Ecto neural progenitor cell (in vitro differentiated cells): ENCODE data around the gene FHOD3.

ENCODE experiments used
- DNase-seq: peaks from one replicate; pipeline ENCODE4 v3.0.0-alpha.2; 2018; ENCODE audit warnings: low spot score

Gene FHOD3

GRCh38 chr18:36386150-36386920, 88.8 kb downstream of the FHOD3 start:
- no peak for DNase-seq

DNA sequence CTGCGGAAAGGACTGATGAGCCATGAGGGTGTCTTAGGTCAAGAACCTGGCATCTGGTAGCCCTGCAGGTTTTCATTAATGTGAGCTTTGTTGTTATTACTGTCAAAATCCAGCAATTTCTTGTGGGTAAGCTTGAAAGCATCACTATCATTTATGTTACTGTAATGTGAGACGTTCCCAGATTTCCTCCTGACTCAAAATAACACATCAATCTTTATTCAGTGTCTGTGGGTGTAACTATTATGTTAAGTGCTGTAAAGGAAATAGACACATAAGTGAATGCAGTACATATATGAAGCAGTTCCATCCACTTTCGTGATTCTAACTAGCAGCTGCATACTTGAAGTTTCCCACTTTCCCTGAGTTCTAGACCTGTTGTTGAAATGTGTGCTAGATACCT, 89.8 kb downstream of the FHOD3 start:
- DNase-seq = no peak

GRCh38 chr18:36388310-36388709, 90.8 kb downstream of the FHOD3 start:
- DNase-seq = no peak

GRCh38 chr18:36389027-36389426, 91.5 kb downstream of the FHOD3 start:
- DNase-seq = no peak

DNA sequence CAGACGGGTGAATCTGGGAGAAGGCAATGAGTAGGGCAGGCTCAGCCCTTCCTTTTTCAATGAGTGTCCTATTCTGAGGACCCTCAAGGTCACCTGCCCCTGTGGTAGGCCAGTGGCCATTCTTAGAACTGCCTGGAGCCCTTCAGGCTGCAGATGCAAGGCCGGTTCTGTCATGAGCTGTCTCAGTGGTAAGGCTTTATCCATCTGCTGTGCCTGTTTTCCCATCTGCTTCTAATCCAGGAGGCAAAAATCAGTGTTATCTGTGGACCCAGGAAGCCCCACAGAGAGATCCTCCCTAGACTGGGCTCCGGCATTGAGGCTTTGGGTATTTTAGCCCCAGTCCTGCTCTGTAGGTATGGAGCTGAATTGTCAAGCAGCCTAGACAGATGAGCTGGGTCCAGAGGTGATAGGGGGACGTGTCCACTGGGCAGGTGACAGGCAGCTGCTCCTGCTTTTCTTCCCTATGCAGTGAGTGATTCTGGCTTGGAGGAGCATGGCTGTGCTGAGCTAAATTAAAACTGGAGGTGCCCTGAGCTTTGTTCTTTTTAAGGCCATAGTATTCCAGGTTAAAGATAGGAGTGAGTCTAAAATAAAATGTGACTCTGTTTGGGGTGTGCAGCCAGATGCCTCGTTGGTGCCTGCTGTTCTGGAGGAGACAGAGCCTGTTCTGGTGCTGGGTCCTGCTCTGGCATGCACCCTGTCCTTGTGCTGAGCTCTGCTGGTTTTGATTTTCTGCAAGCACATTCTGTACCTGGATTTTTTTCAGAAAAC, 92.5 kb downstream of the FHOD3 start:
- DNase-seq = no peak

DNA sequence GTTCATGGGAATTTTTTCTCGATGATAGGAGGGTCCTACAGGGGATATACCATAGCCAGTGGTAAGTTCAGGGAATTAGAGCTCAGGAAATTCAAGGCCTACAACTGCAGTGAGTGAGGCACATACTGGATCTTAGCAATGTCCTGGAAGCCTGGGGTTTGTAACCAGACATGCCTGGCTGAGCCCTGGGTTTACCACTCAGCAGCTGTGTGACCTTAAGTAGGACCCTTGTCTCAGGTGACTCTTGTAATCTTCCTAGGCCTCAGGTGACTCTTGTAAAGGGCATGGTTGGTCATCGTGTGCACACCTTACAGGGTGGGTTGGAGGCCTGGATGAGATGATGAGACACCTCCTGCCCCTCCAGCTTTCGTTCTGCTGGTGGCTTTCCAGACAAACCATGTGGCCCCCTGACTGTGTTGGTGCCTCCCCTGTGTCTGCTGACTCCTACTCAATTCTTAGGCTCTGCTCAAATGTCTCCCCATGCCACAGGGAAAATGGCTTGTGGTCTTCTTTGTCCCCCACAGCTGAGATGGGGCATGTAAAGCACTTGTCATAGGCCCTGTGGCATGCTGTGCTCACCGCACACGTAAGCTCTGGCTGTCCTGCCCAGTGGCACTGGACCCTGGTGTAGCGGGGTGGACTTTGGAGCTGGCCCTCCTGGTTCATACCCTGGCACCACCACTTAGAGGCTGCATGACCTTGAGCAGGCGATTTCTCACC, 94.1 kb downstream of the FHOD3 start:
- DNase-seq = no peak

- no peak for DNase-seq
These were observed 94.9 kb downstream of the FHOD3 start for GRCh38 chr18:36392164-36392978.

DNA sequence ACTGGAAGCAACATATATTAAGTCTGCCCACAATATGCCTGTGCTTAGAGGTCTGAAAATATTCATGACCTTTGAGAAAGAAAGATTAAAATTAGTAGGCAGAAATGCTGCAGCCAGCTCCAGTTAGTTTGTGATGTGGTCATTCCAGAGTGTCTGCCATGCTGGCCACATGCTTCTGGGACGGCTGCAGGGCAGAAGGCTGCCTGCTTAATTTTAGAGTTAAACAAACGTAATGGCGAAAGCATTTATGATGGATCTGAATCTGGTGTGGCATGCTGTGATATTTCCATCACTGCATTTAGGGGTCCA, 95.4 kb downstream of the FHOD3 start:
- no peak for DNase-seq

GRCh38 chr18:36394486-36394885, 97.0 kb downstream of the FHOD3 start:
- no peak for DNase-seq

DNA sequence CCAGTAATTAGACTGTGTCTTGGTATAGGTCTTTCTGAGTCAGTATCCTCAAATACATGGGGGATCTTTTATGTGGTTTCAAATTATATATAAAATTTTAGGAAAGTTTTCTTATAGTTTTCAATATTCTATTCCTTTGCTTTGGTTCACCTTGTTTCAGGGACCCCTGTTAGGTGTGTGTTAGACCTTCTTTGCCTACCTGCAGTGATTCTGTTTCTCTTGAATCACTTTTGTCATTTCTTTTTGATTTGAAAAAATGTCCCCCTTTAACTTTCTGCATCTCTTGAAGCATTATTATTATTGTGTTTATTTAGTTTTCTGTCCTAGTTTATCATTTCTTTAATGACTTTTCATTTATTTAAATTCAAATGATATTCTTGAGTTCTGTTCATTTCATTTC, 98.7 kb downstream of the FHOD3 start:
- DNase-seq = no peak

GRCh38 chr18:36397033-36397432, 99.5 kb downstream of the FHOD3 start:
- DNase-seq = no peak

- DNase-seq = no peak
These were observed 100.9 kb downstream of the FHOD3 start for GRCh38 chr18:36398419-36398818.

DNA sequence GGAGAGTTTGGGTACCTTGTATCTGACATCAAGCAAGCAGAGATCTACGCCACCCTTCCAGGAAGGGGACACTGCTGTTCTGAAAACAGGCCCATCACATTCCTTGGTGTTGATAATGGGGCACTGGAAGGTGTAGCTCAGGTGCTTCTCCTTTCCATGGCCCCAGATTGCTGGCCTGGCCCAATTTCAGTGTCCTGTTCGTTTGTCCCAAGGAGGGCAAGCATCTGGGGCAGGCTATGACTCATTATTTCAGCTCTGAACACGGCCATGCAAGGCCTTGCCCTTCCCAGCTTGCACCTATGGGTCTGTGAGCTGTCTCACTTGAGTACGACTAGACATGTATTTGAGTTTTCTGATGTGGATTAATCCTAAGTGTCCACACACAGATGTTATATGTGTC, 101.5 kb downstream of the FHOD3 start:
- no peak for DNase-seq

- no peak for DNase-seq
These were observed 103.9 kb downstream of the FHOD3 start for GRCh38 chr18:36401462-36401861.

DNA sequence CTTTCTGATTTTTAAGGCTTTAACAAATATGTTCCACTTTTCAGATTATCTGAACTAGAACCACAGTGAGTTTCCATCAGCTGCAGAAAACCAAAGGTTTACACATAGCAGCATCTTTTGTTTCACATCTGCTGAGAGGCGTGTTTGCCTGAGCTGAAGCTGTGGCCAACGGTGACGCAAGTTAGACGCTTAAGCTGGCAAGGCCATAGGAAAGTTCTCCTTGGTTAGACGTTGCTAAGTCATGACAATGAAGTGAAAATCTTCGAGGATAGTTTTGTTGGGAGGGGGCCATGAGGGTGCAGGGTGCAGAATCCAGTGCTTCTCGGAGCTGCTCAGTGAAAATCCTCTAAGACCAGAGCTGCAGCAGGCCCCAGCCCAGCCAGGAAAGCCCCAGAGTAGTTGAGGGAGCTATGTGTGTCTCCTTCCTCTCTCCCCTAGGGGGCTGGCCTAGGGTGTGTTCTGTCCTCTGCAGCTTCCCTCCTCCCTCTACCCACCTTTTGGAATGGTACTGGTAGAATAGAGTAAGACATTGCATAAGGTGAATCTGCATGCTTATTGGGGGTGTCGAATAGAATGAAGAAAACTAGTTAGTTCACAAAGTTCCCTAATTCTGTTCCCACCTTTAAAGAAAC, 105.4 kb downstream of the FHOD3 start:
- DNase-seq = no peak

- DNase-seq = no peak
These were observed 106.6 kb downstream of the FHOD3 start for GRCh38 chr18:36403896-36404820.

- DNase-seq = no peak
These were observed 108.1 kb downstream of the FHOD3 start for GRCh38 chr18:36405611-36406010.

DNA sequence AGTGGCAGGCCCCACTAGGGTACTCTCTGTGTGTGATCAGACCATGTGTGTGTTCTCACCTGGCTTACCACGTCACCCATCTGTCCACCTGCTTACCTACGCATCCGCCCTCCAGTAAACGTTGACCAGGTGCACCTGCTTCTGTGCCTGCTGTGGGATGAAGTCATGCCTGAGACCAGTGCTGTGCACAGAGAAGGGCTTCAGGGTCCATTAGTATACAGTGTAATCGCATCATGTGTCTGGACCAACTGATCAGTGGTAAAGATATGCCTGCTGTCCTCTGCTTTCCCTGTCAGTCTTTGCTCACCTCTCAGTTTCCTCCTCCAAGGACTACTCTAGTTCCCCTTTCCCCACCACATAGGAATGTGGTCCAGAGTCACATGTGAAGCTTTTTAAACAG, 109.3 kb downstream of the FHOD3 start:
- DNase-seq = no peak

DNA sequence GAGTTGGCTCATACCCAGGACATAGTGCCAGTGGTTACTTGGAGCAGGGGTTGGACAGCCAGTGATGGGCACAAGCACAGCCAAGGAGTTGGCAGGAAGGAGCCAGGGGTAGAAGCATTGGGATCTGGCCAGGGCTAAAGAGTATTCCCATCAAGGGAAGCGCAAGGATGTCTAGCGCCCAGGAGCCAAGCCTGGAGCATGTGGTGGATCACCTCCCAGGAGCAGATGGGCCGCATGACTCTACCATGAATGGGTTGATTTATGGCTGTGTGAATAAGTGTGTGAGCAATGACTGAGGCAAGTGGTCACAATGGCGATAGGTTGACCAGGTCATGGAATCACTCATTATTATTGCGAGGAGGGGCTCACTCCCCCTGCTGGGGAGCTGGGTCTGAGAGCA, 111.1 kb downstream of the FHOD3 start:
- DNase-seq = no peak

- DNase-seq = no peak
These were observed 112.3 kb downstream of the FHOD3 start for GRCh38 chr18:36409779-36410178.

DNA sequence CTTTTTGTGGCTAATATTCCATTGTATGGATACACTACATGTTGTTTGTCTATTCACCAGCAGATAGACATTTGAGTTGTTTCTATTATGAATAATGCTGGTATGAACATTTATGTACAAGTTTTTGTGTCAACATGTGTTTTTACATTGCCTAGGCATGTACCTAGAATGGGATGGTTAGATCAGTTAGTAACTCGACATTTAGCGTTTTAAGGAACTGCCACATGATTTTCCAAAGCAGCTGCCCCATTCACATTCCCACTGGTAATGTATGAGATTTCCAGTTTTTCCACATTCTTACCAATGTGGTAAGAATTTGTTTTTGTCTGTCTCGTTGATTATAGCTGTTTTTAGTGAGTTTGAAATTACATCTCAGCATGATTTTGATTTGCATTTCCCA, 112.8 kb downstream of the FHOD3 start:
- no peak for DNase-seq
